ENCODE measurements around the gene GOLGA3.

Gene GOLGA3

GRCh38 chr12:132724506-132725241 lies 104.0 kb downstream of the GOLGA3 start:
- no peak for TF ChIP-seq CTCF (IDR thresholded peaks at IDR 0.05; ENCODE audit: borderline replicate concordance, insufficient read depth, low read depth, low read length)

GRCh38 chr12:132723764-132724140 lies 104.9 kb downstream of the GOLGA3 start:
- no peak overlapping the region for H3K4me3 ChIP-seq (ENCODE audit: low read depth, low read length)
- TF ChIP-seq CTCF (IDR thresholded peaks at IDR 0.05; ENCODE audit: borderline replicate concordance, insufficient read depth, low read depth, low read length): no peak

More at GRCh38 chr12:132724506-132725241, 104.0 kb downstream of the GOLGA3 start:
- H3K4me3 ChIP-seq (ENCODE audit: low read depth, low read length): no peak overlapping the region

GRCh38 chr12:132723015-132723763 lies 105.5 kb downstream of the GOLGA3 start:
- TF ChIP-seq CTCF (IDR thresholded peaks at IDR 0.05; ENCODE audit: borderline replicate concordance, insufficient read depth, low read depth, low read length): no peak
- no peak overlapping the region for H3K4me3 ChIP-seq (ENCODE audit: low read depth, low read length)

GRCh38 chr12:132720606-132721345 lies 107.9 kb downstream of the GOLGA3 start:
- H3K4me3 ChIP-seq (ENCODE audit: low read depth, low read length): no peak overlapping the region
- no peak for TF ChIP-seq CTCF (IDR thresholded peaks at IDR 0.05; ENCODE audit: borderline replicate concordance, insufficient read depth, low read depth, low read length)

GRCh38 chr12:132719954-132720324 lies 108.7 kb downstream of the GOLGA3 start:
- no peak for TF ChIP-seq CTCF (IDR thresholded peaks at IDR 0.05; ENCODE audit: borderline replicate concordance, insufficient read depth, low read depth, low read length)
- no peak overlapping the region for H3K4me3 ChIP-seq (ENCODE audit: low read depth, low read length)

GRCh38 chr12:132719141-132719953 lies 109.3 kb downstream of the GOLGA3 start:
- no peak for TF ChIP-seq CTCF (IDR thresholded peaks at IDR 0.05; ENCODE audit: borderline replicate concordance, insufficient read depth, low read depth, low read length)
- H3K4me3 ChIP-seq (ENCODE audit: low read depth, low read length): no peak overlapping the region

All from GM12875 (cell line).